COR-L47 (cell line): ENCODE data around the gene SLC47A2.
"Not testable (repeated sequence)": the region's sequence is repeated elsewhere in the genome, so short reads cannot be mapped to it uniquely, and the experiment has no call there.

ENCODE experiments used
- DNase-seq: peaks from one replicate; lab custom pipeline; 2025; lab: John Stamatoyannopoulos, UW

The SLC47A2 gene

GRCh38 chr17:19716108-19717030, at the start of gene SLC47A2:
SLC47A2 (minus strand) TSS chr17:19716584; CDS start chr17:19716555, 29 bp downstream.
- no peak for DNase-seq

GRCh38 chr17:19766016-19766415, 49.6 kb upstream of the SLC47A2 start:
- no peak for DNase-seq

- DNase-seq: not testable (repeated sequence)
Observed at GRCh38 chr17:19763991-19764390, 47.6 kb upstream of the SLC47A2 start.

- no peak for DNase-seq
Observed at GRCh38 chr17:19763416-19763815, 47.0 kb upstream of the SLC47A2 start.

- DNase-seq: no peak
Observed at GRCh38 chr17:19762515-19762961, 46.2 kb upstream of the SLC47A2 start.

- DNase-seq: no peak
Observed at GRCh38 chr17:19760746-19761145, 44.4 kb upstream of the SLC47A2 start.

GRCh38 chr17:19759568-19760549, 43.5 kb upstream of the SLC47A2 start:
- DNase-seq: no peak

GRCh38 chr17:19757536-19758180, 41.3 kb upstream of the SLC47A2 start:
- DNase-seq: no peak

- DNase-seq: no peak
Observed at GRCh38 chr17:19756546-19756945, 40.2 kb upstream of the SLC47A2 start.

- no peak for DNase-seq
Observed at GRCh38 chr17:19755821-19756510, 39.6 kb upstream of the SLC47A2 start.

- no peak for DNase-seq
Observed at GRCh38 chr17:19755392-19755791, 39.0 kb upstream of the SLC47A2 start.

GRCh38 chr17:19753661-19754463, 37.5 kb upstream of the SLC47A2 start:
- no peak for DNase-seq

GRCh38 chr17:19753051-19753509, 36.7 kb upstream of the SLC47A2 start:
- no peak for DNase-seq

GRCh38 chr17:19752216-19753050, 36.0 kb upstream of the SLC47A2 start:
- DNase-seq: no peak

- no peak for DNase-seq
Observed at GRCh38 chr17:19750835-19751234, 34.5 kb upstream of the SLC47A2 start.

- no peak for DNase-seq
Observed at GRCh38 chr17:19750020-19750572, 33.7 kb upstream of the SLC47A2 start.

- no peak for DNase-seq
Observed at GRCh38 chr17:19748807-19749193, 32.4 kb upstream of the SLC47A2 start.

- no peak for DNase-seq
Observed at GRCh38 chr17:19747829-19748806, 31.7 kb upstream of the SLC47A2 start, which contains the start of gene ALDH3A1. ALDH3A1 (minus strand) TSS chr17:19748298; CDS start chr17:19745129, 3,169 bp downstream.
